GM12875 (cell line): Measurements from ENCODE around the gene CBFB.

Experiments
- H3K4me3 ChIP-seq: one replicate; pipeline ENCODE4 v1.5.1; 2011; ENCODE audit warnings: low read depth, low read length, control low read depth
- CTCF ChIP-seq: IDR thresholded peaks from 2 replicates; pipeline ENCODE4 v1.5.1; 2011; ENCODE audit warnings: low read depth, mild to moderate bottlenecking, control low read depth, inconsistent platforms, low read length, moderate library complexity, borderline replicate concordance; ENCODE audit not compliant: insufficient read depth

The CBFB gene

DNA sequence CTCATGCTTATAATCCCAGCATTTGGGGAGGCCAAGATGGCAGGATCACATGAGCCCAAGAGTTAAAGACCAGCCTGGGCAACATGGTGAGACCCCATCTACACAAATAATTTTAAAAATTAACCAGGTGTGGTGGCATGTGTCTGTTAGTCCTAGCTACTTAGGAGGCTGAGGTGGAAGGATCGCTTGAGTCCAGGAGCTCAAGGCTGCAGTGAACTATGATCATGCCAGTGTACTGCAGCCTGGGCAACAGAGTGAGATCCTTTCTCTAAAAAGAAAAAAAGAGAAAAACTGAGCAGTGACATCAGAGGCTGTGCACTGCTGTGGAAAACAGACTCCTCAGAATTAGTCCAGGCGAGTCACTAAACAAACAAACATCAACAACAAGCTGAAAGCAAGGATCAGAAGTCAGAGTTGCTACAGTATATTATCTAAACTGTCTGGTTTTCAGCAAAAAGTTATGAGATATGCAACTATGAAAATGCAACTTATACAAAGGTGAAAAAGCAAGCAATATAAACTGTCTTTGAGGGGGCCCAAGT is 39.3 kb downstream of the CBFB start:
- H3K4me3 ChIP-seq: no peak overlapping the region
- no peak for TF ChIP-seq CTCF

DNA sequence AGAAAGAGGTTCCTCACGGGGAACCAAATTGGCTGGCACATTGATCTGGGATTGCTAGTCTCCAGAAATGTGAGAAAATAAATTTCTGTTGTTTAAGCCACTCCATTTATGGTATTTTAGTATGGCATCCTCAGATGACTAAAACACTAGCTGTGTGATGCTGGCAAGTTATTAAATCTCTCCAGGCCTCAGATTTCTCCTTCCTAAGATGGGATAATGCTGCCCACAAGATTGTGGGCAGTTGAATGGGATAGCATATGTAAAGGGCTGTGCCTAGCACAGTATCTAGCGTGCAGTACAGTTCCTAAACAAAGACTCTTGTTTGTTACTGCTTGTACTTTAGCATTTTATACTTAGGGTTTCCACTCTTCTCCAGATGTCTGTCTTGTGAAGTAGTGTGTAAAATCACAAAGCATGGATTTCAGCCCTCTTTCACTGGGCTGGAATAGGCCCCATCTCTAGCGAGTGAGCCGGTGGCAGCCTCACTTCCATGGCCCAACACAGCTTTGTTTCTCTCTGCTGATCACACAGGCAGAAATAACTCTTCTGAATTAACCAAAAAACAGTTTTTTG is 42.6 kb downstream of the CBFB start:
- no peak for TF ChIP-seq CTCF
- H3K4me3 ChIP-seq: no peak overlapping the region

DNA sequence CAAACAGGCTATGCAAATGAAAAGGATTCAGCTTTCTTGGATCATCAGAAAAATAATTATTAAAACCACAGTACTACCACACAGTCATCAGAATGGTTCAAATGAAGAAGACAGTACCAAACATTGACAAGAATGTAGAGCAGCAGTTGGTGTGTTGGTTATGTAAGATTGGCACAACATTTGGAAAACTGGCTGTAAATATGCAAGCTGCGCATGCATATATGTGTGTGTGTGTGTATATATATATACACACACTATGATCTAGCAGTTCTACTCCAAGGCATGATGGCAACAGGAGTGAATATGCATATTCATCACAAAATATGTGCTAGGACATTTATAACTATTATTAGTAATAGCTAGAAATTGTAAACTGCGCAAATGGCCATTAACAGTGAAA is 46.4 kb downstream of the CBFB start:
- no peak overlapping the region for H3K4me3 ChIP-seq
- TF ChIP-seq CTCF: no peak

GRCh38 chr16:67077871-67078270 is 48.9 kb downstream of the CBFB start:
- H3K4me3 ChIP-seq: no peak overlapping the region
- TF ChIP-seq CTCF: no peak

GRCh38 chr16:67082100-67082499 is 53.2 kb downstream of the CBFB start:
- H3K4me3 ChIP-seq: no peak overlapping the region
- no peak for TF ChIP-seq CTCF

- TF ChIP-seq CTCF: no peak
- no peak overlapping the region for H3K4me3 ChIP-seq
These were observed 53.9 kb downstream of the CBFB start for GRCh38 chr16:67082891-67083290.

GRCh38 chr16:67084345-67085028 is 55.5 kb downstream of the CBFB start:
- no peak for TF ChIP-seq CTCF
- H3K4me3 ChIP-seq: no peak overlapping the region
